Limb (tissue), 2 donors: ENCODE measurements around the gene AUTS2.
A peak's percentile ranks its signal among the peaks of the same experiment; 100 is the strongest.

Source experiments
- DNase-seq, 2 donors: peaks; one replicate each; pipeline ENCODE4 v3.0.0-alpha.2; 2016; ENCODE audit errors: extremely low spot score in 2 of 2

The AUTS2 gene

DNA sequence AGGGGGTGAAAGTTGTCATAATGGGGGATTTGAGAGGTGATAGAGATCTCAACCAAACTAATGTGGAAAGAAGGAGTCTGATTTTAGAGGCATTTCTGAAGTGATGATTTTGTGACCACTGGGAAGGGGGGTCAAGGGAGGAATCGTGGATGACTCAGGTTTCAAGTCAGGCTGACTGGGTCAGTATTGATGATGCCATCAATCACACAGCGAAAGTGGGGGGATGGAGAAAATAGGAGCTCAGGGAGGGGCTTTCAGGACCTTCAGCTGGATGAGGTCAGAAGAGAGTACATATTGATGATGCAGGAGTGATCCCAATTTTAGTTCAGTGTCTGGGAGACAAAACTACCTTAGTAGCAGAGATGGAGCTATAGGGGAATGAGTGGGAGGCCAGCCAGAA lies 852.5 kb downstream of the AUTS2 start:
- no peak for DNase-seq

DNA sequence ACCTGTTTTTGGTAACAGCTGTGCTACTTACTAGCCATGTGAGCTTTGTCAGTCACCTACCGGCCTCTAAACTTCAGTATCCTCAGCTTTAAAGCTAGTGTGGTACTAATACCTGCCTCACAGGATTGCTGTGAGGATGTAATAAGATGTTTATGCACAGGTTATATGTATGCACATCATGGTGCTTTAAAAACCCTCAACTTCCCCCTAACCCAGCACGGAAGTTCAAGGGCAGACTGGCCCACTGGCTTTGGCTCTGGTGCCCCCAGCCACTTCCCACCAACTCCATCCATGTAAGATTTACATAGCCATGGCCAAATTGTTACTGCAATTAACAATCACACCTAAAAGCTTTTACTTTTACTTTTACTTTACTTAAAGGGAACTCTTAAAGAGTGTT lies 857.6 kb downstream of the AUTS2 start:
- no peak for DNase-seq

DNA sequence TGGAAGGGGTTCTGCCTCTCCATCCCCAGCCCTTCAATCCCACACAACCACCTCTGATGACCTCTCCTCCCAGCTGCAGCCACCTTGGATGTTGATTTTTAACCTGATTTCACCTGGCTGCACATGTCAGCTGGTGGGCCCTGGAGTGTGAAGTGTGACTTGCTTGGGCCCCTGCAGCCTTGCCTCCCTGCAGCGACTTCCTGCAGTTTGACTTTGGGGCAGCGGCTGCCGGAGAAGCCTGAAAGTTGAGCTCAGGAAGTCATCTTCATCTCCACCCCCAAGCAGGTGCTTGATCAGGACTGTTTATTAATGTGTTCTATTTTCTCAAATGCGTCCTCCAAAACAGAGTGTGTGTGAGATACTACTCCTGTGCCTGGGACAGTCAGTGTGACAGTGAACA lies 858.4 kb downstream of the AUTS2 start:
- no peak for DNase-seq

DNA sequence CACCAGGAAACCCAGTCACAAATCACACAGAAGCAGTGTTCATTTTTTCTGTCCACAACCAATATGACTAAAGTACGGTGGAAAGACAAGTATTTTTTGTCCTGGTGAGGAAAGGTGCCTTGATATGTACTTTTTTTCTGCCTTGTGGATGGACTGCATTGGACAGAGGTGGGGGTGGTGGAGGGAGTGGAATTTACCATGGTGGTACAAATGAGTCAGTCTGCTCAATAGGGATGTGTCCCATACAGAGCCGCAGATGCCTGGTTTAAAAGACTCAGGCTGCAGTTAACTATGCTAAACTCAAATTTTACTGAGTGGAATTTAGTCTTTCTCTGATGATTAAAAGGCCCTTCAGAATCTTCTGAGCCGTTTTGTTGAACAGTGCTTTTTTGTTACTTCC lies 859.2 kb downstream of the AUTS2 start:
- DNase-seq, result no peak

DNA sequence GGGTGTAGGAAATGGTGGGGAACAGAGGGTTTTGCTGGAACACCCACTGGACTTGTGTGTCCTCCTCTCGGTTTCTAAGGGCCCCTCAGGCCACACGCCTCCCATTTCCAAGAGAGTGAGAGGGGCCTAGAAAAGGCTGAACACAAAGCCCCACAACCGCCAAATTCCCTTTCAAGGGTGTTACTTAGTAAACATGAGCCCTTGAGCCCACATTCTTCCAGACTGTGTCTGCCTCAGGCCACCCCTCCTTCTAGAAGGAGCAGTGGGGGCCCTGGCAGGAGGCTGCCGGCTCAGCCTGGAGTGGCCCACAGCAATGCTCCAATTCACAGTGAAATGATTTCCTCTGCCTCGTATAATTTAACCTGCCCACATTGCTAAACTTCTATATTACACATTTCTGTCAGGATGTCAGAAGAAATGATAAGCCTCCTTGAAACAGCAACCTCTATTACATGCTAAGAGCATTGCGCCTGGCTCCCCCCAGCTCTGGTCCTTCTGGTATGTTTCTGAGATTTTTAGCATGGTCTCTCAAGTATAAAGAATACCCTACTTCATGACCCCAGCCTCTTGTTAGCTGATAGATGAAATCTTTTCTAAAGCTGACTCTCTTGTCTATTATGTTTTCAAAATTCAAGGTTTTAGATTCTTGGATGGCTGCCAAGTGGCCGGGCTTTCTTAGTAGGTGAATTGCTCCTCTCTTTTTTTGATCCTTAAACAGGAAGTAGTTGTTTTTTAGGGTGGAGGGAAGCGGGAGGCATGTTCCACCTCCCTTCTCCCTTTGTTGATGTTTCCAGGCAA lies 859.8 kb downstream of the AUTS2 start:
- DNase-seq, result peak in 1 of 2 donors; percentile 22

DNA sequence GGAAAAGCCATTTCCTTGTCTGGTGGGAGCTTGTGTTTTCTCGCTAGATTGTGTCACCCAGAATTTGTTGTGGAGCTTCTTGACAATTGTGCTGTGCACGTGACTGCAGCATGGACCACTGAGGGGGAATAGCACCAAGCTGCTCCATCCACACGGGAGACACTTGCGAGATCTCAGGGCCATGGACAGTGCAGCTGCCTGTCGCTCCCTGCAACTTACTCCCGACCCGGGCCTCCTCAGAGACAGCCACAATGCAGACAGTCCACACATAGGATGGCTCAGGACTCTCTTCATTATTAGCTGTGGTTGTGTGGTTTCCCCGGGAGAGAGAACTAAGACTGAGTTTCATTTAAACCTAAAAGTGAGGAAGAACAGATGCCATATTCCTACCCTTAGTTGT lies 860.5 kb downstream of the AUTS2 start:
- DNase-seq, result no peak

DNA sequence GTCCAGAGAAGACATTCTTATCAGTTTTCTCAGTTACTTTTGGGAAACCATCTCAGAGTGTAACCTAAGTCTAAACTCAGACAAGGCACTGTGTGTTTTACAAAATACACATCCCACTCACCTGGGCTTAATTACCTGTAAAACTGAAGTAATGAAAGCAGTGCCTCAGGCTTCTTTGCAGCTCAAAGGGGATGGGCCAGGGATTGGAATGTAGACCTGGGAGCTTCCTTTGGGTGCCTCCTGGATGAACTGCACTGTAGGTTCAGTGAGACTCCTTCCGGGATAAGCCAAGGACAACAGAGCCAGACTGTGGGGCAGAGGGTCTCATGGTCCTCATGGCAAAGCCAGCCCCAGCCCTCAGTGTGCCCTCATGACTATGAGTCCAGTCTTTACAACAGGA lies 861.3 kb downstream of the AUTS2 start:
- DNase-seq, result no peak

DNA sequence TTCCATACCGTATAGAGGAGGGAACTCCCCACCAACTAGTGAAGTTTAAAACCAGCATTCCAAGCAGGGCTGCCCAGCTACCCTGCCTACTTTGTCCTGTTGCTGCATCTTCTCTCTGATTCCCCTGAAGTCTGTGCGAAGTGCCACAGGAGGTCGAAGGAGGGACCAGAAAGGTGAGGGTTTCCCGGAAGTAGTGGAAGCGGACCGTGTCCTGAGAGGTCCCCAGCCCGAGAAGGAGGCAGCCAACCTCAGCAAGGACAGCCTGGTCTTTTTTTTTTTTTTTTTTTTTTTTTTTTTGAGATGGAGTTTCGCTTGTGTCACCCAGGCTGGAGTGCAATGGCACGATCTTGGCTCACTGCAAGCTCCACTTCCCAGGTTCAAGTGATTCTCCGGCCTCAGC lies 861.8 kb downstream of the AUTS2 start:
- DNase-seq, result no peak

DNA sequence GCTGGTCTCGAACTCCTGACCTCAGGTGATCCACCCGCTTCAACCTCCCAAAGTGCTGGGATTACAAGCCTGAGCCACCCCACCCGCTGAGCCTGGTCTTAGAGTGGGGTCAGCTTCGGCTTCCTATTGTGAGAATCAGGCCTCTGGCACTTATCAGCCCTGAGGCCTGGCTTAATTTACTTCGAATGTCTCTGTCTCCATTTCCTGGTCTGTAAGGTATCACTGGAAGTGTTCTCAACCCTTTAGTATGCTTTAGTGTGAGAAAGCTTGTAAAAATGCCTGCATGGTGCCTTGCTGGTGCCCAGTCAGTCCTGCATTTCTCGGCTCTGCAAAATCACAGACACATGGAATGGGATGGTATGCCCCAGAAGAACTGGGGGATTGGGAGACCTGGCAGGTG lies 862.3 kb downstream of the AUTS2 start:
- DNase-seq, result no peak

DNA sequence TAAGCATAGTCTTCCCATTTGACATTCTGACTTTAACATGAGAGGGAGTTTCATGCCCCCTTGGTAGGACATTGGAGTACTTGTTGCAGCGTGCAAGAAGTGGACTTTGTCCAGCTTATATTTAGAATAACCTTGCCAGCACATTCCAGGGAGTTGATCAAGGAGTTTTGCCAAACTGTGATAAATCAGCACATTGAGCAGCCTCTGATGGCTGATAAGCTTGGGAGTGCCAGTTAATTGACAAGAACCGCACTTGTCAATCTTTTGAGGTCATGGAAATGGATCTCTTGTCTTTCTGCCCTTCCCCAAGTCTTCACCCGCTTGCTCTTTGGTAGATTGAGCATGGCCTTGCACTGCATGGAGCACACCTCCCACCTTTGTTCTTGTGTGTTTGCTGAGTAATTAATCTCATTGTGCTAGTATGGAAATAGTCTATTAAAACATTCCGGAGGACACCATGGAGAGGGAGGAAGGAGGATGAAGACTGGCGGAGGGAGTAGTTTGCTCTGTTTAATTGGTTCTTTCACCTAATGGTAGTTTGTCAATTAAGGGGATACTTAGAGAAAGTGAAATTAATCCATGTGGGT lies 865.2 kb downstream of the AUTS2 start:
- DNase-seq, result no peak

DNA sequence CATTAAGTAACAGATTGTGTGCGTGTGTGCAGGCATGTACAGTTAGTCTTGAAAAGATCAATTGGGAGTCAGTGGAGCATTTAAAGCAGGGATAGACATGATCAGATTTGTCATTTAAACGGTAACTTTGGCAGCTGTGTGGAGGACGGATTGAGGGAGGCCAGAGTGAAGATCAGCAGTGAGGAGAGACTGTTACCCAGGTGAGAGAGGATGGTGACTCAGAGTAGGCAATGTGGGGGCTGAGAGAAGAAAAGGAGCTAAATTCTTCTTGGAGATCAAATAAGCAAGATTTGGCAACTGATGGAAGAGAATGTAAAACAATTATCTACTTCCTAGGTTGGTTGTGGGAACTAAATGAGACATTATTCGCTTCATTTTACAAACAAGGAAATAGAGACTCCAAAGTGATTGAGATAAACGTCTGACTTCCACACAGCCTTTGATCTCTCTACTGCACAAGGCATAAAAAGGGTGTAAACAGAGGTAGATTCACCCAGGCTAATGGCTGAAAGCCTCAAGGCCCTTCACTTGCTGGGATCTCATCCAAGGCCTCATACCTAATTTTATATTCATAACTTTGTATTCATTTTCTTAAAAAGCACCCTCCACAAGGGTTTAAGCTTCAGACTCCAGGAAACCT lies 868.6 kb downstream of the AUTS2 start:
- DNase-seq, result no peak

DNA sequence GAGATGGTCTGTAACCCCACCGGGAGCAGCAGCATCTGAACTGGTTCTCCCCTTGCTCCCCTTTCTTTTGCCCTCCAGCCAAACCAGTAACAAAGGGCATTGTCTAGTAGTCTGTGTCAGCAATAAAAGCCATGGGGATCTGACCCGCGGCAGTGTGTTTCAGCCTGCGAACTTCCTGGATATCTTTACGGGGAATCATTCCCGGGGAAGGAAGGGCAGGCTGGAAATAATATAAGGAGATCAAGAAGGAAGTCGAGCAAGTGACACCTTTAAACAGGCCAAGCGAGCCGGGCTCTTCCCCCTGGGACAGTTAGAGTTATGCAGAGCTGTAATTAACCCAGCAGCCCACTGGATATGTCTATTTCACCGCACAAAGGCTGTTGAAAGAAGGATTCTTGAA lies 872.5 kb downstream of the AUTS2 start:
- DNase-seq, result no peak

DNA sequence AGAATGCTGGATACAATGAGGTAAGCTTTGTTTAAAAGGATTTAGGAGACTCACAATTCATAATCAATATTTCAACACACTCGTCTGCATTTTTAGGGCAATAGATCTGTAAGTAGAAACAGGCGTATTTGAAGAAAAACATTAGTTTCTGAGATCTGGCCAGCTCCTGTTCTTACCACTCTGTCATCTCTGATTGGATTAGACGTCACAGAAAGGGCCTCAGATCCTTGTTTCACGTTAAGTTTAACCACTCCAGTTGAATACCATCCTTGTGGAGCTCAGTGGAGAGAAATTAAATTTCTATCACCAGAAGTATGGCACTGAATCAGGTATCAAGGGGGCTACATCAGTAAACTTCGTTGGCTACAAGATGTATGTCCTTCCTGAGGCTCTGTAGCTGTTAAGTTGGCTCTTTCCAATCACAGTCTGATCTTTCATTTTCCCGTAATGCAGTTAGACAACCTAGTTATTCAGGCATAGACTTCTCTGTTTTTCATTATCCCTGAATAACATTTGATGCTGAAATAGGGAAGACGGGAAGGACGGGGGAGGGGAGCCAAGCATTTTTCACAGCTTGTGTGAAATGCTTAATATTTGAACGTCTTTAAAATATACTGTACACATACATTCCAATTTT lies 874.4 kb downstream of the AUTS2 start:
- DNase-seq, result peak; percentile 32 to 54

DNA sequence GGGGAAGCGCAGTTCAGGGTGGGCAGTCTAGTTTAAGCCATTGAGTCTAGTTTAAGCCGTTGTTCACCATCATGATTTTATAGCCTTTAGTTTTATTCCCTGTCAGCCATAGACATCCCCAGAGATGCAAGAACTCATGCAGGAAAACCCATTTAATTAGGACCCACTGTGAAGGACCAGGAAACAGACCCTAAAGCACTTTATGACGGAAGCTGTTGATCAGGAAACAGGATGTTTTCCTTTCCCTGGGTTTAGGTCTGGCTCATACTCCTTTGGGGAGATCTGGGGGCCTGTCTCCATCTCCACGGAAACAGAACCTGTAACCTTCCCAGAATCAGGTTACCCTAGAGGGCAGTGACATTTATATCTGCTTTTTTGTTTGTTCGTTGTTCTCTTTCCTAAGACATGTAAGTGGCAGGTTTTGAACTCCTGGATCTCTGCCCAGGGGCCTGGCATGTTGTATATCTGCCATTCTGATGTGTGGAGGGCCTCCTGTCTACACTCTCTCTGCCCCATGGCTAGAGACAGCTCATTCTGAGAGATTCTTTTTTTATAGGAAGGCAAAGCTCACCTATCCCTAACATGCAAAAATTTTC lies 876.5 kb downstream of the AUTS2 start:
- DNase-seq, result no peak

DNA sequence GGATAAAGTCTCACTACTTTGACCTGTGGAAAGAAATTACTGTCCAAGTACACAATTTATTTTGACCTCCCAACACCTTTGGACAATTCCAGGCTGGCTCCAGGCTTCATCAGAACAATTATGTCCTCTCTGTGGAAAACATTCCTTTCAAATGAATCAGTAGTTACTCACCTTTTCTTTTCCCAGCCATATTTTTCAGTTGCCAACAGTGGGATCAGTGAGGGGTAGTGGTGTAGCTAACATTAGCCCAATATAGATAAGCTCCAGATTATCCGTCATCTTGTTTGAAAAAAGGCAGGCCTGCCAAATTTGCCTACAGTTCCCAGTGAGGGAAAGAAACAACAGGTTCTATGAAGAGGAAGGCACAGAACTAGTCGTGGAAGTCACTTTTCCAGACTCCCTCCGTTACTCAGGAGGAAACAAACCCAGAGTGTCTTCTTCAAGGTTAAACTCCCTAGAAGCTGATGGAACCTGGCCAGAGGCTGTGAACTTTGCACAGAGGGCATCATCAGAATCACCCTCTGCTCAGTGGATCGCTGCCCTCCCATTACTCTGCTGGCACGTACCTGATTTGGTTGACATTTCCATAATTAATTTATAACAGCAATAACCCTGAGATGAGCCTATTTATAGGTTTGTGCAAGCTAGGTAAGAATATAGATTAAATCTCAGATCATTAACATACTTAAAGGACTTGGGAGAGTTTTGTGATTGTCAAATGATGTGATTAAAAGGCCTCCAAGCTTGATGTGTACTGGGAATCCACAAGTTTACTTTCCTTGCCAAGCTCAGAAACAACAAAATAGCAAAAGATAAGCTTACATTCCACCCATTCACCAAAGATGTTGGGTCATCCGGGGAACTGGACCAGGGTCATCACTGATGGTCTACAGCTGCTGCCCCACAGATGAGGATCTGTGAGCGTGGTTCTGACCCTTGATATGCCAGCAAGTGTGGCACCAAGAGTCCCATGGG lies 879.0 kb downstream of the AUTS2 start:
- DNase-seq, result no peak

DNA sequence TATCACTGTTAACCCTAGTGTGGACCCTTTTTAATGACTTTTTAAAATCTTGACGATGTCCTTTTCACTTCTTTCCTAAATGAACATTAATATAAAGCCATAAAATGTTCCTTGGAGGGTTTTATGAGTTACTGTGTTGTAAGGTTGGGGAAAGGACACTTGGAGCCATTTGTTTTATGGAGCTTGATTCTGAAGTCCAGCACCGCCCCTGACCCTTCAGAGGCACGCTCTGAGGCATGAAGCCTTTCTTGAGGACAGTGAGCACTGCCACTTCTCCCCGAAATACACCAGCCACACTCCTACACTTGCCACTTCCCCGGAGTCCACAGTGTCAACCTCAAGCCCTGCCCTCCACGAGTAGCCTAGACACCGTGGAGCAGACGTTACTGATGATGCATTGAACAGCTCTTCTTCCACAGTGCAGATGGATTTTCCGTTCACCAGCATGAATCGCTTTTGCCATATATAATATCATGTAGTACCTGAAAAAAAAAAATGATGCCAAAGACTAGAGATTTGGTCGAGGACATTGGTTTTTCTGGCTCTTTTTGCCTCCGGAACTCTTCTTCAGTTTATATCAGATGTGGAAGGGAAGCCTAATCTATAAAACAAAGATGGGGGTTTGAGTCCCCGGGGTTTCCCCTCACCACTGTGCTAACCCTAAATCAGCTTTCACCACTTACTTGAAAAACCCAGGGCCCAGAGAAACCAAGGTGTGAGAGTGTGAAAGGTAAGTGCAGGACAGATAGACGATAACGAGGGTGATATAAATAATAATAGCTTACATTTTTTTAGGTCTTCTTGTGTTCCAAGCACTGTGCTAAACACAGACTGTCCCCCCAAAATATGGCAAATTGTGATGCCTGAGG lies 881.1 kb downstream of the AUTS2 start:
- no peak for DNase-seq

DNA sequence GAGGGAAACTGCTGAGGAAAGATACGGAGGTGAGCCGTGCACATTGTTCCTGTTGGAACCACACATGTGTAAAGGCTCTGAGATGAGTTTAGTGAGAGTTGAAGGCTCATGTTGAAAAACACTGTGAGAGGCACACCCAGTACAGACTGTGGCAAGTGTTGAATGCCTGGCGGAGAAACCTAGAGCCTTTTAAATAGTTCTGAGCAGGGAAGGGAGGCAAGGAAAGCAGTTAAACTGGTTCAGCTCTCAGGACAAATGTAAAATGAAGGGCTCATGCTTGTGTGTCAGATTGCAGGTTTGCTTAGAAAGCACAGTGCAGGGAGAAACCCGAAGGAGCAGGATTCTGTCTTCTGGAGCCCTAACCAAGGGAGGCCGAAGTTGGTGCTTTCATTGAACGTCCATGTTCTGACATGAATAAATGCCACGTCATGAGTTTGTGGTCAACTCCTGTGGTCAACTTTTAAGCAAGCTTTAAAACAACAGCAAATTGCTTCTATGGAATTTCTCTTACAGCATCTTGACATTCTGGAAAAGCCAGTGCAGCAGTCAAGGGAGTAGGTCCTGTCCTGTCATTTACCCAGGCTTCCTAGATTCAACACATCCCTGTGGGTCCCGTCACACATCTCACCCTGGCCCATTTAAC lies 882.8 kb downstream of the AUTS2 start:
- DNase-seq, result no peak

DNA sequence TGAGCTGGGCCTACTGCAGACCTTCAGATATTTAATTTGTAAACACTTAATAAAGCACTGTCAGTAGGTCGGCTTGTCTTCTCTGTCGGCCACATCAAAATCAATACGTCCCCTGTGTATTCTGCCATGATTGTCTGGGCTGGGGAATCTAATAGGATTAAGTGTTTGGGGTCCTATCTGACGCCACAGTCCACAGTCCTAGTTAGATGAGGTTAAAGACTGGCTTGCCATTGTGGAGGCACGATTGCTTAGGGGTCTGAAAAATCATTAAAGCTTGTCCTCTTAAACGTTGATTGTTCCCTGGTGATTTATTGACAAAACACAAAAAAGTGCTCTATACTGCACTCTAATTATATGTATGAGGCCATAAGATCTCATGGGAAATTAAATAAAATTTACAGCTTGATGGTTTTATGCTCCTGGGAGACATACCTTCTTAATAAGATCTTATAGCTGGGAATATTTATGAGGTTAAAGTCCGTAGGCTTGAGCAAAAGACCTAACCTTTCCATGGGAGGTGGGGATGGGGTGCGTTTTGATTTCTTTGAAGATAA lies 883.4 kb downstream of the AUTS2 start:
- DNase-seq, result no peak

DNA sequence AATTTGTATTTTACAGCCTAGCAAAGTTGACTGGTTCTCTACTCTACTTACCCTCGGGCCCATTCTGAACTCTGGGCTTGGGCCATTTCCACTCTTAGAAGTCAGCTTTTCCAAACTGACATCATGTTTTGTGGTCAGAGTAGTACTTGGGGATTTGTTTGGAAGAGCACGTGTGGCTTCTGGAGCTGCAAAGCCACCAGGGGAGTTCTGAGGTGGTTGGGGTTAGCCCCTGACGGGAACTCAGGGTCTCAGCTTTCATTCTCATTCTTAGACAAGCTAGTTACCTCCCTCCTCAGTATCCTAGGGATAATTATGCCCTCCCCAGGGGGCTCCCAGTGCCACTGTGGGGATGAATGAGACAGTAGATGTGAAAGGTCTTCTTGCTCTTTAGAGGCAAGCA lies 886.0 kb downstream of the AUTS2 start:
- DNase-seq, result no peak
